Ovary (tissue), 9 donors: ENCODE measurements around the gene KCNAB2. TPM values are rescaled to one million over a fixed set of nuclear protein-coding genes. Genes with fewer than 3 reads are reported as not detected.
"Not testable (repeated sequence)": the region's sequence is repeated elsewhere in the genome, so short reads cannot be mapped to it uniquely, and the experiment has no call there.

Experiments used
- DNase-seq, 5 donors: peaks; one replicate each; pipeline ENCODE4 v3.0.0-alpha.2; 2019 to 2020
- H3K27ac ChIP-seq, 2 donors: fragments of 200-600 bp; one replicate each; pipeline versions ENCODE4 v1.5.1 to v1.8.0; 2019 to 2022
- H3K27me3 ChIP-seq: fragments of 200-600 bp; one replicate; pipeline ENCODE4 v1.8.0; 2022
- H3K36me3 ChIP-seq: fragments of 200-600 bp; sonication (generic); one replicate; pipeline ENCODE4 v1.5.1; 2019
- H3K4me1 ChIP-seq: one replicate; pipeline ENCODE4 v1.8.1; 2013; ENCODE audit warnings: mild to moderate bottlenecking, moderate library complexity; ENCODE audit not compliant: insufficient read depth
- H3K4me3 ChIP-seq: fragments of 200-600 bp; sonication (generic); one replicate; pipeline ENCODE4 v1.5.1; 2017
- H3K9me3 ChIP-seq, 2 donors: fragments of 200-600 bp in 1 of 2; sonication (generic) in 1 of 2; one replicate each; pipeline versions ENCODE4 v1.5.1 to v1.8.1; 2013 to 2019; ENCODE audit warnings: mild to moderate bottlenecking in 1 of 2, moderate library complexity in 1 of 2
- CTCF ChIP-seq, 3 donors: fragments of 450-650 bp in 2 of 3; fragments of 200-600 bp in 1 of 3; IDR thresholded peaks; one replicate each; pipeline versions ENCODE4 v1.5.1 to v1.8.0; 2016 to 2022; ENCODE audit warnings: antibody characterized with exemption in 3 of 3, mild to moderate bottlenecking in 1 of 3
- EP300 ChIP-seq: sonication (generic); formaldehyde crosslinking; IDR thresholded peaks from one replicate; pipeline ENCODE4 v1.6.1; 2017; ENCODE audit warnings: antibody characterized with exemption
- POLR2A ChIP-seq: fragments of 450-650 bp; IDR thresholded peaks from one replicate; pipeline ENCODE4 v1.6.1; 2017; ENCODE audit warnings: antibody characterized with exemption, mild to moderate bottlenecking, moderate library complexity
- WGBS, 3 donors: extraction: QIAGEN DNeasy Blood & Tissue Kit in 1 of 3; methylation state at CpG; one replicate each; pipeline versions ENCODE4 v1.1.5 to v1.1.7; 2013 to 2017; 5-methylcytosine and 5-hydroxymethylcytosine counted together
- intact Hi-C, 4 donors: fragments of 100-400 bp; cut with DNase I; formaldehyde crosslinking; loops; one replicate each; pipeline versions ENCODE4 v1.11.0 to v1.15.1; 2022 to 2023
- polyA plus RNA-seq, 2 donors: library from polyadenylated mRNA; stranded (reverse); fragments of 200-250 nt in 1 of 2; fragments of 350-450 nt in 1 of 2; fragmentation: Illumina TruSeq in 1 of 2; extraction: RNeasy Lipid Tissue Mini Kit (QIAGEN cat#74804) in 1 of 2; gene quantifications; one replicate each; pipeline ENCODE4 v1.2.3, GENCODE V29; 2013 to 2014
- total RNA-seq, 7 donors: library from RNA; depleted of rRNA in 2 of 7; stranded (reverse); fragments of >200 nt in 2 of 7; fragmentation: NEBNext Ultra II Directional in 3 of 7; extraction: Animal tissue kit (Norgen Biotek cat#: 25700) in 3 of 7; gene quantifications; one replicate each; pipeline versions ENCODE4 v1.1.0 to v1.2.4, GENCODE V29; 2016 to 2023
- donor health status: DM: no; HTN: no; CAD: no; lungs with moderate emphysema.
- donor health status: DM: no; HTN: no; CAD: no.
- donor health status: Bipolar disorder and iron deficiency.
- donor health status: DM: yes; HTN: yes; CAD: no.
- donor health status: DM: no; HTN: no; CAD: no.
- donor health status: DM: yes; HTN: yes; CAD: no.

The KCNAB2 gene
- total and polyA plus RNA-seq, 9 donors: 2.9 to 18.3 (median 7.1) TPM

GRCh38 chr1:6073480-6074053, 27.9 kb downstream of the KCNAB2 start:
- H3K27me3 ChIP-seq: no peaks in the 10 kb centered on the region
- H3K27ac ChIP-seq: no peak overlapping the region
- H3K4me3 ChIP-seq: no peak overlapping the region
- H3K9me3 ChIP-seq: no peaks in the 10 kb centered on the region
- no peak for TF ChIP-seq CTCF (IDR thresholded peaks at IDR 0.05)
- no peak for TF ChIP-seq POLR2A
- TF ChIP-seq EP300: no peak
- peaks cover 2% of the 10 kb centered on the region for H3K4me1 ChIP-seq
- no peaks in the 10 kb centered on the region for H3K36me3 ChIP-seq
- DNase-seq: no peak
- intact Hi-C loops: loop anchor here in 1 of 4 donors (5.0 kb wide), 1 partner anchor 1104 kb away; no protein-coding TSS in a partner anchor
- 91 to 93% (median 91%) methylated on average over 15 of the region's 15 CpGs for WGBS, 3 donors

GRCh38 chr1:6074192-6074901, 28.7 kb downstream of the KCNAB2 start:
- Histone ChIP-seq H3K27me3 (no peaks in the 10 kb centered on the region), H3K27ac (no peak overlapping the region), H3K9me3 (no peaks in the 10 kb centered on the region), H3K4me1 (peaks cover 2% of the 10 kb centered on the region), H3K36me3 (no peaks in the 10 kb centered on the region), H3K4me3 (no peak overlapping the region)
- 95 to 98% (median 96%) methylated on average over 21 of the region's 21 CpGs for whole genome bisulfite sequencing, 3 donors
- intact Hi-C loops: loop anchor here in 1 of 4 donors (5.0 kb wide), 1 partner anchor 1103 kb away; no protein-coding TSS in a partner anchor
- no peak for DNase-seq
- TF ChIP-seq EP300 (no peak), POLR2A (no peak), CTCF (IDR thresholded peaks at IDR 0.05) (no peak)

- no peak for DNase-seq
- WGBS, 3 donors: 96 to 100% (median 97%) methylated on average over 3 of the region's 3 CpGs
- intact Hi-C loops: no loop called here
- Histone ChIP-seq H3K4me3 (no peak overlapping the region), H3K4me1 (peaks cover 2% of the 10 kb centered on the region), H3K27me3 (no peaks in the 10 kb centered on the region), H3K36me3 (no peaks in the 10 kb centered on the region), H3K27ac (no peak overlapping the region), H3K9me3 (no peaks in the 10 kb centered on the region)
- TF ChIP-seq POLR2A (no peak), EP300 (no peak), CTCF (IDR thresholded peaks at IDR 0.05) (no peak)
Measured at GRCh38 chr1:6075748-6076147, 30.1 kb downstream of the KCNAB2 start.

- intact Hi-C loops, H3K27ac ChIP-seq, DNase-seq, H3K4me1 ChIP-seq, H3K9me3 ChIP-seq, H3K27me3 ChIP-seq, H3K36me3 ChIP-seq, H3K4me3 ChIP-seq: not testable (repeated sequence)
- 83 to 94% (median 83%) methylated on average over 8 of the region's 8 CpGs for WGBS, 3 donors
Measured at GRCh38 chr1:6077061-6077460, 31.4 kb downstream of the KCNAB2 start.

- TF ChIP-seq EP300: no peak
- TF ChIP-seq POLR2A: no peak
- TF ChIP-seq CTCF (IDR thresholded peaks at IDR 0.05): no peak
- intact Hi-C loops: no loop called here
- WGBS, 3 donors: 77 to 81% (median 81%) methylated on average over 19 of the region's 19 CpGs
- H3K4me1 ChIP-seq: no peaks in the 10 kb centered on the region
- H3K9me3 ChIP-seq: no peaks in the 10 kb centered on the region
- no peaks in the 10 kb centered on the region for H3K27me3 ChIP-seq
- no peak for DNase-seq
- H3K27ac ChIP-seq: no peak overlapping the region
- H3K4me3 ChIP-seq: no peak overlapping the region
- no peaks in the 10 kb centered on the region for H3K36me3 ChIP-seq
Measured at GRCh38 chr1:6077506-6077905, 31.8 kb downstream of the KCNAB2 start.
